Retinal pigment epithelial cell (primary cell): ENCODE measurements around the gene GFRA1.

ENCODE experiments used
- DNase-seq: peaks from one replicate; pipeline ENCODE4 v3.0.0-alpha.2; 2010; ENCODE audit warnings: low read depth
- H3K4me3 ChIP-seq: 2 replicates; pipeline ENCODE4 v1.5.1; 2011; ENCODE audit warnings: mild to moderate bottlenecking, low read length, control low read depth, moderate library complexity
- TF ChIP-seq, protein P1 (sequence below): conservative IDR thresholded peaks from 2 replicates; pipeline ENCODE4 v1.5.1; 2011; ENCODE audit warnings: low read depth, low read length, control low read depth, inconsistent platforms

Gene GFRA1

DNA sequence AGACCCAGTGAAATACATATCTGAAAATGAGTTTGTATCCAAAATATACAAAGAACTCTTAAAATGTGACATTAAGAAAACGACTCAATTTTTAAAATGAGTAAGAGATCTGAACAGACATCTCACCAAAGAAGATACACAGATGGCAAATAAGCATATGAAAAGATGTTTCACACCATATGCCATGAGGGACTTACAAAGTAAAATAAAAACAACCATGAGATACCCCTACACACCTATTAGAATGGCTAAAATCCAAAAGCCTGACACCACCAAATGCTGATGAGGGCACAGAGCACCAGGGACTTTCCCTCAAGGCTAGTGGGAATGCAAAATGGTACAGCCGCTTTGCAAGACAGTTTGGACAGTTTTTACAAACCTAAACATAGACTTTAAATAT lies 27.9 kb downstream of the GFRA1 start:
- TF ChIP-seq, protein P1, sequence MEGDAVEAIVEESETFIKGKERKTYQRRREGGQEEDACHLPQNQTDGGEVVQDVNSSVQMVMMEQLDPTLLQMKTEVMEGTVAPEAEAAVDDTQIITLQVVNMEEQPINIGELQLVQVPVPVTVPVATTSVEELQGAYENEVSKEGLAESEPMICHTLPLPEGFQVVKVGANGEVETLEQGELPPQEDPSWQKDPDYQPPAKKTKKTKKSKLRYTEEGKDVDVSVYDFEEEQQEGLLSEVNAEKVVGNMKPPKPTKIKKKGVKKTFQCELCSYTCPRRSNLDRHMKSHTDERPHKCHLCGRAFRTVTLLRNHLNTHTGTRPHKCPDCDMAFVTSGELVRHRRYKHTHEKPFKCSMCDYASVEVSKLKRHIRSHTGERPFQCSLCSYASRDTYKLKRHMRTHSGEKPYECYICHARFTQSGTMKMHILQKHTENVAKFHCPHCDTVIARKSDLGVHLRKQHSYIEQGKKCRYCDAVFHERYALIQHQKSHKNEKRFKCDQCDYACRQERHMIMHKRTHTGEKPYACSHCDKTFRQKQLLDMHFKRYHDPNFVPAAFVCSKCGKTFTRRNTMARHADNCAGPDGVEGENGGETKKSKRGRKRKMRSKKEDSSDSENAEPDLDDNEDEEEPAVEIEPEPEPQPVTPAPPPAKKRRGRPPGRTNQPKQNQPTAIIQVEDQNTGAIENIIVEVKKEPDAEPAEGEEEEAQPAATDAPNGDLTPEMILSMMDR: no peak
- DNase-seq: no peak
- H3K4me3 ChIP-seq: no peak overlapping the region

DNA sequence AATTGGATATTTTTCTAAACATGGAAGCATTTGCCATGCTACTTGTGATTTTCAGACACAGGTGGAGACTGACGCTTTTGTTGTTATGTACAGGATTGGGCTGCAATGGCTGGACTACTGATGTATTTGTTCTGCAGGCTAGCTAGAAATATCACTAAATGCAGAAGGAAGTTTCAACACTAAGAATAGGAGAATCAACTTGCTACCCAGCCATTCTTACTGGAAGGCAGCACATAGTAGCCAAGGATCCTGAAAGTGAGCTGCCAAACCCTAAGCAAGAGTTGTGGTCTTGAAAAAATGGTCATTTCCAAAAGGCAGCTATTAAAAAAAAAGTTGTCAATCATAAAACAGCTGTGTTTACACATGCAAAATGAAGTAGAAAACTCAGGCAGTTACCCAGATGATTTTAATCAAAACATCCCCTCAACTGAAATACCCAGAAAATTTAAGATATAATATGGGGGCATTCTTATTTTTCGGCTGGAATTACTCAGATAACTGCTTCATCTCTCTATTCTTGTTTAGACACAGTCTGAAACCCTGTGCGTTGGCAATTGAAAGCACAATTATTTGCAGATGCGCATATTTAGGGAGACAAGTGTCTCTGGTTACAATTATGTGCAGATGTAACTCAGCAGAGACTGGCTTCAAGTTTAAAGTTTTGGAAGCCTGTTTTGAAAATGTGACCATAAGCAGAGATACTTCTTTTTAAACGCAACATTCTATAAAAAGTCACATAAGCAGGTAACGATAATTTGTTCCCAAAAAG lies 31.2 kb downstream of the GFRA1 start:
- TF ChIP-seq, protein P1: no peak
- no peak overlapping the region for H3K4me3 ChIP-seq
- no peak for DNase-seq

- no peak for DNase-seq
- H3K4me3 ChIP-seq: no peak overlapping the region
- TF ChIP-seq, protein P1: no peak
Observed at GRCh38 chr10:116241085-116241484, 31.9 kb downstream of the GFRA1 start.

DNA sequence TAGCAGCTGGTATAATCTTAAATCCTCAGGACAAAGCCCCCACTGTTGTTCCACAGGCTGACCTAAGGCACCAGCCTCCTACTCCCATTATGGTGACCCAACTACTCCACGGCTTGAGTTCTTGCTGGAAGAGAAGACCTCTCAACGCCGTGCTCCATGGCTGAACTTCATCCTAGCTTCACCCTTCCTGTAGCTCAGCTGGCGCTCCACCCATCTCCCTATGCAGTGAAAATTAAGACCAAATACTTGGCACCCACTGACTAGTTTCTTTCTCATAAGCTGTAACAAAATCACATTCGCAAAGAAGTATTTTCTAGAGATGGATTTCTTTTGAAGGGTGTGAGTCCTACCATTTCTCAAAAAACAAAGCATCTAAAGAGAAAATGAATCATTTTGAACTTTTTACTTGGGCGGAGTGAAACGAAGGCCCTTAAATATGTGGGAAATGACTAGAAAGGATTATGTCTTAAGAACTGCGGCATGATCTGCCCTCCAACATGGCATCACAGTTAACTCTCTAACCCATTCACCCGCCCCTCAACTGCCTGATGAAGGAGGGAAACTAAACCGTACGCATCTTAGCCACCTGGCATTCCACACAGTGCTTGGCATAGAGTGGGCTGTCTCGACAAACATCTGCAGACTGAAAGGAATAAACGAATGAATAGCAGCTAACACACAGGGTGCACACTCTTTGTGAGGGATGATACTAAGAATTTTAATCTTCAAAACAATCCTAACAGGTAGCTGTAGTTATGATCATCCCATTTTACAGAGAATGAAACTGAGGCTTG lies 32.7 kb downstream of the GFRA1 start:
- no peak for DNase-seq
- no peak overlapping the region for H3K4me3 ChIP-seq
- TF ChIP-seq, protein P1: no peak

DNA sequence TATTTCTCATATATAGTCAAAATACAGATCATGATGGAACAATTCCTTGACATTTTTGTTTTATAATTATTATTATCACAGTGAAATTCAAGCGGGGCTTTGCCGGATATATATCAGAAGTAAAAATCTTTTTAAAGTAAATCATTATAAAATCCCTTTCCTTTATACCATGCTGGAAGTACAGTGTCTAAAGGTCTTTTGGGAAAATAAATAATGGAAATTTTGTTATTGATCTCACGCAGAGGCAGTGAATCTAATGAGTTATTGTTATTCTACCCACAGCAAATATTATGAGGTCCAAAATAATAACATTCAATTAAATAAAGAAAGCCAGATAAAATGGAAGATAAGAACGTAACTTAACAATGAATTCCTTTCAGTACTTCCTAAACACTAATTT lies 33.8 kb downstream of the GFRA1 start:
- DNase-seq: no peak
- H3K4me3 ChIP-seq: no peak overlapping the region
- TF ChIP-seq, protein P1: no peak

- DNase-seq: no peak
- TF ChIP-seq, protein P1: no peak
- no peak overlapping the region for H3K4me3 ChIP-seq
Observed at GRCh38 chr10:116237970-116238369, 35.0 kb downstream of the GFRA1 start.
